A204.1 (cell line): Measurements from ENCODE around the gene MMP11.

Experiments used
- FAIRE-seq: peaks from 2 replicates; lab custom pipeline; 2012; peaks lifted over from hg19 to GRCh38; lab: Jason Lieb, UNC

MMP11 gene

GRCh38 chr22:23803001-23803819, 30.6 kb downstream of the MMP11 start:
- FAIRE-seq: no peak

DNA sequence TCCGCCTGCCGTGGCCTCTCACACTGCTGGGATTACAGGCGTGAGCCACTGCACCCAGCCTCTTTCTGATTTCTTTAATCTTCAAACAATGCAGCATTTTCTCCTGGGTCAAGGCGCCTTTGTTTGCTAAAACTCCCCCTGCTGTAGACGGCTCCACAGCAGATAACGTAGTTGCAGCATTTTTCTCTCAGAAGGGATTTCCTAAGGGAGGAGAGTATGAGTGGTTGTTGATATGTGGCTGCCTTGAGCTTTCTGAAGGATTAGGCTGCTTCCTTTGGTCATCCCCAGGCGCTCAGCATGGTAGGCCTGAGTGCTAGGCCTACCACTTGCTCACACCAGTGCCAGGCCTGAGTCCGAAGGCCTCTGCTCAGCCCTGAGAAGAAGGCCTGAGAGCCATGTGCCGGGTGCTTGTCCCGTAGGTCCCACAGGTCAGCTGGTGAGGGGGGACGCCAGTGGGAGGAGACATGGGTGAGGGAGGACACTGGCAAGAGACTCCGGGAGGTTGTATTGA, 32.2 kb downstream of the MMP11 start:
- no peak for FAIRE-seq

DNA sequence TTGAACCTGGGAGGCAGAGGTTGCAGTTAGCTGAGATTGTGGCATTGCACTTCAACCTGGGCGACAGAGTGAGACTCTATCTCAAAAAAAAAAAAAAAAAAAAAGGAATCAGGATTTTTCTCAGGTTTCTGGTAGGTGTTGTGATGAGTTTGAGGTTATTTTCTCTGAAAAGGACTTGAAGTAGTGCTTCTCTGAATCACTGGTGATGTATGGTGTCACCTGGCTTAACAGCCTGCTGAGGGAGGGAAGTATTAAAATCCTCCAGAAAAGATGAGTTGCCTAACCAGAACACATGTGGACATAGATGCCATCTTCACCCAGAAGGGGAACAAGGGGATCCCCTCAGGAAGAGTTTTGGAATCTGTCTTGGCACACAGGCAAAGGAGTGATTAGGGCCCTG, 34.2 kb downstream of the MMP11 start:
- FAIRE-seq: no peak

- FAIRE-seq: no peak
These were observed 39.7 kb downstream of the MMP11 start for GRCh38 chr22:23812378-23812777.

DNA sequence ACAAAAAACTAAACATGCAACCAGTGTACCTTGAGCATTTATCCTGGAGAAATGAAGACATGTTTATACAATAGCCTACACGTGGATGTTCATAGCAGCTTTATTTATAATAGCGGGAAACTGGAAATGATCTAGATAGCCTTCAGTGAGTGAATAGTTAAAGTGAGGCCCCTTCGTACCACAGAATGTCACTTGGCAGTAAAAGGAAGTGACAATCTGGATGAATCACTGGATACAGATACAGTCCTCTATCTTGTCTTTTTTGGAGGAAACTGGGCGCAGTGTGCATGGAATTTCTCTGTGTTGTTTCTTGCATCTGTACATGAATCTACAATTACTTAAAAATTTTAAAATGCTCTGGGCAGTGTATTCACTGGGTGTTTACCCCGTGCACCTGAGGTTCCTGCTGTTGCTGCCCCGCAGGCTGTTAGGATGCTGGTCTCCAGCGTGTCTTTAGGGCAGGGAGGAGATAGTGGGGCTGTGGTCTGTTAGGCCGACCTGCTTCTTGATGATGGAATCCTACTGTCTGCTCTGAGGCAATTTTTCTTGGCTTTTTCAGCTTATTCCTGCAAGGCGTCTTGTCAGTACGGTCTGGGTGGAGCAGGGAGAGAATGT, 43.0 kb downstream of the MMP11 start:
- FAIRE-seq: no peak

GRCh38 chr22:23816156-23816976, 43.7 kb downstream of the MMP11 start:
- FAIRE-seq: no peak

- FAIRE-seq: no peak
These were observed 44.5 kb downstream of the MMP11 start for GRCh38 chr22:23817146-23817545.

GRCh38 chr22:23818541-23818940, 45.9 kb downstream of the MMP11 start:
- FAIRE-seq: no peak

GRCh38 chr22:23820748-23821211, 48.1 kb downstream of the MMP11 start:
- FAIRE-seq: no peak

- no peak for FAIRE-seq
These were observed 49.5 kb downstream of the MMP11 start for GRCh38 chr22:23822101-23822671.

DNA sequence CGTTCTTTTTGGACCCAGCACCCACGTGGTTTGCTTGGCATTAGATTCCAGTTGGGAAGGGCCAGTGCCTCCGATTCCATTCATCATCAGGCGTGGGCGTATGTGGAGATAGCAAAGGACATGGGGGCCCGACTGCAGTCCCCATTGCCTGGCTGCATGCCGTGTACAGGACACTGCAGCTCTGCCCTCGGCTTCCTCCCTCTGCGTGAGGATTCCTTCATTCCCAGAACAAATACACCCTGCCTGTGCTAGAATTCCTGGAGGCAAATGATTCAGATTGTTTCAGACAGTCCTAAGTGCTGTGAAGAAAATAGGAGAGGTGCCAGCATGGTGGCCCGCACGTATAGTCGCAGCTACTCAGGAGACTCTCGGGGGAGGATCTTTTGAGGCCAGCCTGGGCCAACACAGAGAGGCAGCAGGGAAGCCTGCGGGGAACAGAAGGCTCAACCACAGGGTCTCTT, 50.7 kb downstream of the MMP11 start:
- FAIRE-seq: no peak

- FAIRE-seq: no peak
These were observed 52.0 kb downstream of the MMP11 start for GRCh38 chr22:23824476-23825245.

DNA sequence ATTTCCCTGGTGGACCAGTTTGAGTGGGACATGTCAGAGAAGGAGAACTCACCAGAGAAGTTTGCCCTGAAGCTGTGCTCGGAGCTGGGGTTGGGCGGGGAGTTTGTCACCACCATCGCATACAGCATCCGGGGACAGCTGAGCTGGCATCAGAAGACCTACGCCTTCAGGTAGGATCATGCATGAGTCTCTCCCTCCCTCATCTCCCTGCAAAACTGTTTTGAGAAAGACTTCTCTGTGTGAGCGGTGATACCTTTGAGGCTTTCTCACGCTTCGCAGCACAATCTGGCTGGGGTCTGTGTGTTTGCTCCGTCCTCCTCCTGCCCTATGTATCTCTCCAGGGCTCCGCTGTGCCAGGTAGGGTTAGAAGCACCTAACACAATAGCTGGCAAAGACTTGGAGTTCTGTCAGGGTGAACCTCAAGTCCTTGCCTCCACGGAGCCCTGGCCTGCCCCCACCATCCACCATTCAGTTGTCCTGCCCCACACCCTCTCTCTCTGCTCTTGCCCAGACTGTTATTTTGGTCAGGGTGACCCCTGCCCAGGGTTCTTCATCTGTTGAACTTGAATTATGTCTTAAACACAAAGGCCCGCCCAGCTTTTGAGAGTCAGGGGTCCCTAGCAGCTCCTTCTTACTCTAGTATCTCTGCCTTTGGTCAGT, 52.7 kb downstream of the MMP11 start:
- no peak for FAIRE-seq

- FAIRE-seq: no peak
These were observed 54.1 kb downstream of the MMP11 start for GRCh38 chr22:23826510-23827350.

DNA sequence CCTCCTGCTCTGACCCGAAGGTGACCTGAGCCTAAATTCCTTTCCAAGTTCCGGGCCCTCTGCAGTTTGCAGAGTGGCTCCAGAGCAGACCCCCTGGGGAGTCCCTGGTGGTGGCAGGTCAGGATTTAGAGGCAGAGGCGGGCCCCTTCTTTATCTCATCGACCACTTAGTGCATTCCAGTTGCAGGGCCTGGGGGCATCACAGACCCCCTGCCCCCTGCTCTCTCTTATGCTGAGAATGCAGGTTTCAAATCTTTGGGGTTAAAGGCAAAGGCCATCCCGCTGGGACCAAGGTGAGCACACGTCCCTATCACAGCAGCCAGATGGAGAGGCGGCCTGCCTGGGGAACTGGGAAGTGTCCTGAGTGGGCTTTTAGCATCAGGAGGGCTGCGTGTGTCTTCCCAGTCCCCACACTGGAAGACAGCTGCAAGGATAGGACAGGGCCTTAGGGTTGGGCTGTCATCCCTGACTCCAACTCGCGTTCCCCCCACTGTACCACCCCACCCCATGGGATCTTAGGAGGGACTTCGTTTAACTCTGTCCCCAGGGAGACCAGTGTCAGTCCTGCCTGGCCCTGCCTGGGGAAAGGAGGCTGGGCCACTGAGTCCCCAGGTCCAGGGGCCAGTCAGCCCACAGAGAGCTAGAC, 54.8 kb downstream of the MMP11 start:
- no peak for FAIRE-seq

- FAIRE-seq: no peak
These were observed 56.4 kb downstream of the MMP11 start for GRCh38 chr22:23828800-23829680.

DNA sequence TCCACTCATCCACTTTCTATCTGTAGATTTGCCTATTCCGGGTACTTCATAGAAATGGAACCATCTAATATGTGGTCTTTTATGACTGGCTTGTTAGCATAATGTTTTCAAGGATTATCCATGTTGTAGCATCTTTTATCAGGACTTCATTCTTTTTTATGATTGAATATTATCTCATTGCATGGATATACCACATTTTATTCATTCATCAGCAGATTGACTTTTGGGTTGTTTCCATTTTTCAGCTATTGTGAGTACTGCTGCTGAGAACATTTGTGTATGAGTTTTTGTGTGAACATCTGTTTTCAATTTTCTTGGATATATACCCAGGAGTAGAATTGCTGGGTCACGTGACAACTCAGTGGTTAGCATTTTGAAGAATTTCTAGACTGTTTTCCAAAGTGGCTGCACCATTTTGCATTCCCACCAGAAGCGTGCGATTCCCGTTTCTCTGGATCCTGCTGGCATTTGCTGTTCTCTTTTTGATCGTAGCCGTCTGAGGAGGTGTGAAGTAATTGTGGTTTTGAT, 57.3 kb downstream of the MMP11 start:
- FAIRE-seq: no peak

GRCh38 chr22:23831261-23831660, 58.6 kb downstream of the MMP11 start:
- no peak for FAIRE-seq
